Activated T-cell treated with anti-CD3 and anti-CD28 coated beads, Interleukin-2, amount 50 U/mL, for 72 hours (primary cell): ENCODE measurements around the gene MICAL3. TPM values are rescaled to one million over a fixed set of nuclear protein-coding genes. Genes with fewer than 3 reads are reported as not detected.

Experiments
- ATAC-seq, 2 donors: fragments of 150-1000 bp; cut with Tn5 transposase; replicated peaks in 1 of 2; 2 replicates each; pipeline ENCODE4 v1.10.0; 2021; ENCODE audit warnings: moderate library complexity in 2 of 2, mild to moderate bottlenecking in 1 of 2
- DNase-seq, 2 donors: peaks; one replicate each; pipeline ENCODE4 v3.0.0; 2021 to 2022; ENCODE audit warnings: mixed read lengths in 1 of 2
- H3K27ac Mint-ChIP-seq: one replicate; pipeline ENCODE4 v1.8.0; 2022; ENCODE audit warnings: mild to moderate bottlenecking, moderate library complexity, mixed read lengths
- H3K27me3 Mint-ChIP-seq: one replicate; pipeline ENCODE4 v1.8.0; 2022; ENCODE audit warnings: low read depth, mixed read lengths
- H3K36me3 Mint-ChIP-seq, 2 donors: one replicate each; pipeline ENCODE4 v1.8.0; 2022; ENCODE audit warnings: mixed read lengths in 2 of 2, mild to moderate bottlenecking in 1 of 2; ENCODE audit not compliant: insufficient read depth in 2 of 2
- H3K4me1 Mint-ChIP-seq: one replicate; pipeline ENCODE4 v1.8.0; 2022; ENCODE audit warnings: low read depth, mixed read lengths
- H3K4me3 Mint-ChIP-seq, 2 donors: one replicate each; pipeline ENCODE4 v1.8.0; 2022; ENCODE audit warnings: mild to moderate bottlenecking in 2 of 2, mixed read lengths in 2 of 2, moderate library complexity in 2 of 2
- H3K9me3 Mint-ChIP-seq, 2 donors: one replicate each; pipeline ENCODE4 v1.8.0; 2022; ENCODE audit warnings: mixed read lengths in 2 of 2
- total RNA-seq, 2 donors: library from RNA; stranded (reverse); gene quantifications; one replicate each; pipeline ENCODE4 v1.2.3, GENCODE V29; 2022

Gene MICAL3
- total RNA-seq, 2 donors from 2014 or later: 17.9 to 26.0 TPM

DNA sequence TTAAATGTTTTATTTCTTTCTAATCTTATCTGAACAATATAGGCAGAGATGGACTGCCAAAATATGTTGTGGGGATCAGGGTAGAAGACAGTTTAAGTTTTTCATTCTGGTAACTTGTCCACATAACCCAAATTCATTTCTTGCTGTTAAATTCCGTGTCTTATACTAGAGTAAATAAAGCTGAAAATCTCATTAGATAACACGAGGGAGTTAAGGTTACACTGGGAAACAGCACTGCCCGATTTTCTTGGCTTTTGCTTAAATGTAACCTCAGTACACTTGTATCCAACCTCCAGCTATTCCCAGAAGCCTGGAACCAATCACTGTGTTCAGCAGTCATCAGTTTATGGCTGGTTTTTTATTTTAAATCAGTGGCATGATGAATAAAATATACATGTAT lies 48.2 kb downstream of the MICAL3 start:
- DNase-seq (no peak), ATAC-seq (no peak)
- Mint-ChIP-seq H3K4me1 (peaks cover 30% of the 10 kb centered on the region), H3K27ac (no peak overlapping the region), H3K9me3 (no peaks in the 10 kb centered on the region), H3K4me3 (no peak overlapping the region), H3K27me3 (no peaks in the 10 kb centered on the region), H3K36me3 (no peaks in the 10 kb centered on the region)

DNA sequence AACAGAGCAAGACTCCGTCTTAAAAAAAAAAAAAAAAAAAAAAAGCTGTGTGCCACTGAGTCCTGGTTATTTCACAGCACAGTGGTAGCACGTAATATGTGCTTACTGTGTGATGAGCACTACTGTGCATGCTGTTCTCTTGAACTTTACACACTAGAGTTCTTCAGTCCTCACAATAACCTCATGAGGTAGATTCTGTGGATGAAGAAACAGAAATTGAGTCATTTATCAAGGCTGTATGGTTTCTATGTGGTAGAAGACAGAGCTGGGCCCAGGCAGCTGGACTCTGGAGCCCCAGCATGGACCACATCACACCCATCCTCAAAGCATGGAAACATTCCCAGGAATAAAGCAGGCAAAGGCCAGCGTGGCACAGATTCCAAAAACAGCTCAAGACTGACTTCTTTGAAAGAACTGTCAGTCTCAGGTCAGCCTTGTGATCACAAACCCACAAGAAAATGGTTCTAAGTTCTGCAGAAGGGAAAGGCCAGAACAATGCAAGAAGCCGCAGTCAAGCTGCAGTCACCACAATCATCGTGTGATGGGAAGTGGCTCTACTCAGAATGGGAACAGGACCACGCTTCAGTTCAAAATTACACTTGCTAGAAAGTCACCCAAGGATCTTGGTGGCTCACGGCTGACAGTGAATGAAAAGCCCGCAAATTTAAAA lies 49.5 kb downstream of the MICAL3 start:
- H3K27me3 Mint-ChIP-seq: no peaks in the 10 kb centered on the region
- no peak overlapping the region for H3K27ac Mint-ChIP-seq
- H3K4me1 Mint-ChIP-seq: peaks cover 18% of the 10 kb centered on the region
- ATAC-seq: peak; percentile 83 to 84
- H3K4me3 Mint-ChIP-seq: peak overlapping the region; percentile 6 to 41
- DNase-seq: peak; percentile 29 to 53
- no peaks in the 10 kb centered on the region for H3K36me3 Mint-ChIP-seq
- no peaks in the 10 kb centered on the region for H3K9me3 Mint-ChIP-seq

GRCh38 chr22:17974087-17974486 lies 50.3 kb downstream of the MICAL3 start:
- H3K36me3 Mint-ChIP-seq: no peaks in the 10 kb centered on the region
- no peak for ATAC-seq

DNA sequence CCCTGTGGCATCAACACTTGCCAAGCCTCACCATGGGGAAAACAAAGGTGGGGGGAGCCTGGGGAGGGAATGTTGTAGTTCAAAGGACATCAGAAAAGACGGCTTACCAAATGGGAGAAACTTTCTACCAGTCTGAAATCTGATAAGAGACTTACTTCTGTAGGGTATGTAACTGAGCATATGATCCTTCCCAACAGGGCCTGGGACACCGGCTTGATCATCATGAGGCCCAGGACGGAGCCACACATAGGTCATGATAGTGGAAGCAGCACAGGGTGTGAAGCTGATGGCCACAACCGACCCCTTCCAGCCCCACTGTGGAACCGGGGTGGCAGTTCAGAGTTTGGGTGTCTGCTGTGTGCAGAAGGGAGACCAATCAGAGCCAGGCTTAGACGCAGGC lies 51.1 kb downstream of the MICAL3 start:
- H3K9me3 Mint-ChIP-seq: no peaks in the 10 kb centered on the region
- no peak for DNase-seq
- H3K4me1 Mint-ChIP-seq: peaks cover 17% of the 10 kb centered on the region
- H3K36me3 Mint-ChIP-seq: no peaks in the 10 kb centered on the region
- H3K27me3 Mint-ChIP-seq: no peaks in the 10 kb centered on the region
- H3K4me3 Mint-ChIP-seq: no peak overlapping the region
- no peak overlapping the region for H3K27ac Mint-ChIP-seq
- no peak for ATAC-seq

More at GRCh38 chr22:17974087-17974486, 50.3 kb downstream of the MICAL3 start:
- Mint-ChIP-seq H3K4me3 (no peak overlapping the region), H3K4me1 (peaks cover 17% of the 10 kb centered on the region), H3K27ac (no peak overlapping the region), H3K27me3 (no peaks in the 10 kb centered on the region), H3K9me3 (no peaks in the 10 kb centered on the region)
- no peak for DNase-seq

DNA sequence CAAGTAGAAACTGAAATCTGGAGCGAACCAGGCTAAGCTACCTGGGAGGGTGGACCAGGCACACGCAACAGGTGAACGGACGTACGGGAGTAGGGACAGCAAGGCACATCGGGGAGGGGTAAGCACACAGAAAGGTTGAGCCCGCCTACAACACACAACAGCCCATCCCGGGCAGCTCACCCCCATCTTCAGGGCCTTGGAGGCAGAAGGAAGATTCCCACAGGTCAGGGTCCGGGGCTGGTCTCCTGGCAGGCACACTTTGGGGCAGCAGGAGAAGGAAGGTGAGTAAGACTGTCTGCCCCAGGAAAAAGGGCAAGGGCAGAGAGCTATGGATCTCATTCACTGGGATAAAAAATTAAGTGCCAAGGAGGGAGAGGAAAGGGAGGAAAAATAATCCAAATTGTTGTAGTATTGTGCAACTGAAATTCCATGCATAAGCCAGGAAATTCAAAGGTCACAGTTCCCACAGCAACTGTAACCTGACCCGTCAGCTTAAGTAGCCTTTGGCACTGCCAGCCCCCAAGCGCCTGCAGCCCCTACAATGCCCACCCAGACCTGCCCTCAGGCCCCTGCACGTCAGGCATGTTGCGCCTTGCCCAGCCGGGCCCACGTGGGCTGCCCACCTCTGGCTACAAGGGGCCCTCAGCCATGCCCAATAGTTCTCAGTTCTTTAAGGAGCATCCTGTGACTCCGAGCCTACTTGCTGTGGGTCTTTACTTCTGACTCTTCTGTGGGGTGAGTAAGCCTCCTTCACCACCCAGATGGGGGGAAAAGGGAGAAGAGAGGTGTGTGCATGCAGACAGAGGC lies 51.8 kb downstream of the MICAL3 start:
- Mint-ChIP-seq H3K36me3 (no peaks in the 10 kb centered on the region), H3K9me3 (no peaks in the 10 kb centered on the region), H3K4me3 (no peak overlapping the region), H3K27me3 (no peaks in the 10 kb centered on the region), H3K4me1 (peaks cover 17% of the 10 kb centered on the region), H3K27ac (no peak overlapping the region)
- ATAC-seq: no peak
- no peak for DNase-seq

DNA sequence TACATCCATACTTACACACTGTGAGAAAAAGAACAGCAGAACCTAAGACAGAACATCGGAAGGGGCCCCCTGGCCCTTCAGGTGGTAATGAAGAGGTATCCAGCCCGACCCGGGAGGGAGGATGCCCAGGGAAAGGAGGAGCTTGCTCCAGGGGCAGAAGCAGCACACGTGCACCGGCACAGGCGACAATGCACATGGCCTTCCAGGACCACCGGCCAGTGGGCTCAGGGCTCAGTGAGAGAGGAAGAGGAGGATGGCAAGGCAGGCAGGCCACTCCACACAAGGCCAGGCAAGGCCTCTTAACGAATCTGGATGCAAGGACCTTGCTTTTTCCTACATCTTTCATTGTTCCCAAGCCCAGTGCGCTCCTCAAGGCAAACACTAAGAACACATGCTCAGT lies 52.6 kb downstream of the MICAL3 start:
- H3K36me3 Mint-ChIP-seq: no peaks in the 10 kb centered on the region
- peaks cover 17% of the 10 kb centered on the region for H3K4me1 Mint-ChIP-seq
- no peak overlapping the region for H3K4me3 Mint-ChIP-seq
- DNase-seq: no peak
- no peaks in the 10 kb centered on the region for H3K9me3 Mint-ChIP-seq
- ATAC-seq: no peak
- H3K27me3 Mint-ChIP-seq: no peaks in the 10 kb centered on the region
- H3K27ac Mint-ChIP-seq: no peak overlapping the region

DNA sequence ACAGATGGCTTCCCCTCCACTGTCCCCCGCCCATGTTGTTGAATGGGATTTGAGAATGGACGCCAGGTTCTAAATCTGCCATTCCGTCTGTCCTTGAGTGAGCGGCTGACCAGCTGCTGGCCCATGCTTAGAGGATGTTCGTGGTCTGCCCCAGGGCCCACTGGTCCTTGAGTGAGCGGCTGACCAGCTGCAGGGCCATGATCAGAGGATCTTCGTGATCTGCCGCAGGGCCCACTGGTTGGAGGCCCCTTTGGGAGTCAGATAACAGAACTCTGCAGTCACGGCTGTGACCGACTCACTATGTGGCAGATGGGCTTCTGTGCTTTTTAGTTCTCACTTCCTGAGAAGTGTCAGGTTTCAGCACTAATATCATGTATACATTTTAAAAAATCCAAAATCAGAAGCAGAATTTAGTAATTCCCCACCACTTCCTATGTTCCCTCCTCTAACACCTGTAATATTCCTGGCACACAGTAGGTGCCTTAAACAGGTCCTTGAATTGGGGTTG lies 54.1 kb downstream of the MICAL3 start:
- Mint-ChIP-seq H3K9me3 (no peaks in the 10 kb centered on the region), H3K27ac (no peak overlapping the region), H3K36me3 (no peaks in the 10 kb centered on the region), H3K27me3 (no peaks in the 10 kb centered on the region), H3K4me3 (no peak overlapping the region), H3K4me1 (peaks cover 13% of the 10 kb centered on the region)
- DNase-seq: no peak
- no peak for ATAC-seq

DNA sequence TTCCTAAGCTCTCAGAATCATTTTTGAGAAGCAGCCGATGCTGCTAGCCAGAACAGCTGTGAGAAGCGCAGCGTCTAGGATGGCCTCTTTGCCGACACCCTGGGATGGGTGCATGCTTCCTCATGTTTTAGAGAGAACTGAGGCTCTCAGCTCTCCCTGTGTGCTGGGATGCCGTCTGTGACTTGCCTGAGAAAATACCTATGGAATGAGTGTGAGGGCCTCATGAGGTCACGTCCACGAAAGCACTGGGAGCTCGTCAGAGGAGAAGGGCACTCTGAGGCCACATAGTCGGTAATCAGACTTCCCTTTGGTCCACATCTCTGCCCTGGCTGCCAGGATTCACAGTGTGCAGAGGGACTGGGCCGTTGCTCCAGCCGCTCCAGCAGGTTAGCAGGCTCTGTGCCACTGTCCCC lies 54.7 kb downstream of the MICAL3 start:
- no peaks in the 10 kb centered on the region for H3K36me3 Mint-ChIP-seq
- H3K27ac Mint-ChIP-seq: no peak overlapping the region
- H3K9me3 Mint-ChIP-seq: no peaks in the 10 kb centered on the region
- DNase-seq: no peak
- no peak for ATAC-seq
- no peaks in the 10 kb centered on the region for H3K27me3 Mint-ChIP-seq
- no peak overlapping the region for H3K4me3 Mint-ChIP-seq
- H3K4me1 Mint-ChIP-seq: peaks cover 7% of the 10 kb centered on the region

GRCh38 chr22:17968126-17968525 lies 56.2 kb downstream of the MICAL3 start:
- DNase-seq (no peak), ATAC-seq (no peak)
- Mint-ChIP-seq H3K9me3 (no peaks in the 10 kb centered on the region), H3K36me3 (no peaks in the 10 kb centered on the region), H3K4me1 (no peaks in the 10 kb centered on the region), H3K27ac (no peak overlapping the region), H3K4me3 (no peak overlapping the region), H3K27me3 (no peaks in the 10 kb centered on the region)

DNA sequence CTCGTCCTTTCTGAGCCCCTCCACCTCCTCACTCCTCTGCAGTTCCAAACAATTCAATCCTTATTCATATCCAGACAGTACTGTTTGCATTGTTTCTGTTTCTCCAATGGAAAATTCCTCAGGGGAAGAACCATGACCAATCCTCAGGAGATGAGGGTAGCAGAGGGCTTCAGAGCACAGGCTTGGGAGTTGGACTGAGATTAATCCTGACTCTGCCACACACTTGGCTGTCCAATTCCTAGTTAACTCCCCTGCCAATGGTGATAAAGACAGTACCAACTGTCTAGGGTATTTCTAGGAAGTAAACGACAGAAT lies 58.0 kb downstream of the MICAL3 start:
- DNase-seq (no peak), ATAC-seq (no peak)
- H3K36me3 Mint-ChIP-seq: no peaks in the 10 kb centered on the region
- H3K4me3 Mint-ChIP-seq: no peak overlapping the region
- no peaks in the 10 kb centered on the region for H3K27me3 Mint-ChIP-seq
- no peak overlapping the region for H3K27ac Mint-ChIP-seq
- H3K4me1 Mint-ChIP-seq: no peaks in the 10 kb centered on the region
- no peaks in the 10 kb centered on the region for H3K9me3 Mint-ChIP-seq

- Mint-ChIP-seq H3K27me3 (no peaks in the 10 kb centered on the region), H3K4me1 (no peaks in the 10 kb centered on the region), H3K4me3 (no peak overlapping the region), H3K36me3 (no peaks in the 10 kb centered on the region), H3K27ac (no peak overlapping the region), H3K9me3 (no peaks in the 10 kb centered on the region)
- ATAC-seq (no peak), DNase-seq (no peak)
Measured at GRCh38 chr22:17965538-17966402, 58.6 kb downstream of the MICAL3 start.

DNA sequence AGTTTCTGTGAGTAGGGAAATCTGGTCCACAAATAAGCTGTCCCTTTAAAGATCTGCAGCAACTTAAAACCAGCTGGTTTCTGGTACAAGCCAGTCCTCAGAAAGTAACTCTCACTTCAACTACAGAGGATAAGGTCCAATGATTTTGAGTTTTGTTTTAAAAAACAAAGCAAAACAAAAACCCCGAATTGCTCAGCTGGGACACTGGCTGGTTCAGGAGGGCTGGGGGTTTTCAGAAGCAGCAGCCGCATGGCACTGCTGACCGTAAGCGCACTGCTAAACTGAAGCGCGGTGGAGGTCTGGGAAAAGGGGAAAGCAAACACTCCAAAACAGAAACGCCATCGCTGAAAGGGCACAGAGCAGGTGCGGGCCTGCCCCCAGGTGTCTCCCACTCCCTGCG lies 59.7 kb downstream of the MICAL3 start:
- Mint-ChIP-seq H3K36me3 (no peaks in the 10 kb centered on the region), H3K27me3 (no peaks in the 10 kb centered on the region), H3K9me3 (no peaks in the 10 kb centered on the region), H3K4me1 (no peaks in the 10 kb centered on the region), H3K4me3 (no peak overlapping the region), H3K27ac (no peak overlapping the region)
- ATAC-seq (no peak), DNase-seq (no peak)

DNA sequence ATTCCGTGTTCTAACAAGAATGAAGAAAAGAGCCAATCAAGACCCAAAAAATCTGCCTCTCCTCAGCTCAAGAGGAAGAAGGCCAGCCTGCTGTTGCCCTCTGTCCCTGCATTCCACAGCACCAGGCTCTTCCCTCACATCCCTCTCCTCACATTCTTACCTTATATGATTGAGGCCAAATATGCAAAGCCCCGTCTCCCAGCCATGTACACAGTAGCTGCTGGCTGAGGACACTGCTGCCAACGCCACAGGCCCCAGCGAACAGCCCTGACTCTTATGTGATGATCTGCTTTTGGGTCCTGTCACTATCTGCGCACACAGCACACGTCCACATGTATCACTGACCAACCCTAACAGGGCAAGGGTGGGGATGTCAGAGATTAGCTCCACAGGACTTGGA lies 60.2 kb downstream of the MICAL3 start:
- H3K27me3 Mint-ChIP-seq: no peaks in the 10 kb centered on the region
- no peaks in the 10 kb centered on the region for H3K9me3 Mint-ChIP-seq
- DNase-seq: no peak
- no peak overlapping the region for H3K27ac Mint-ChIP-seq
- ATAC-seq: no peak
- no peaks in the 10 kb centered on the region for H3K4me1 Mint-ChIP-seq
- no peak overlapping the region for H3K4me3 Mint-ChIP-seq
- H3K36me3 Mint-ChIP-seq: no peaks in the 10 kb centered on the region
